HG03060 (cell line): ENCODE measurements around the gene NABP2.
A peak's percentile ranks its signal among the peaks of the same experiment; 100 is the strongest.
"Not testable (repeated sequence)": the region's sequence is repeated elsewhere in the genome, so short reads cannot be mapped to it uniquely, and the experiment has no call there.

Source experiments
- ATAC-seq: cut with Tn5 transposase; IDR thresholded peaks from one replicate; pipeline ENCODE4 v1.9.1; 2021; ENCODE audit warnings: low read depth, moderate number of reproducible peaks; ENCODE audit not compliant: unreplicated experiment

NABP2 gene

GRCh38 chr12:56224102-56224701 is at the start of gene NABP2:
Gene NABP2, plus strand, starts transcription at chr12:56224342. Its CDS starts 515 bp downstream, at chr12:56224857.
- ATAC-seq: peak; percentile 48

GRCh38 chr12:56178347-56178746 is 45.8 kb upstream of the NABP2 start:
- no peak for ATAC-seq

DNA sequence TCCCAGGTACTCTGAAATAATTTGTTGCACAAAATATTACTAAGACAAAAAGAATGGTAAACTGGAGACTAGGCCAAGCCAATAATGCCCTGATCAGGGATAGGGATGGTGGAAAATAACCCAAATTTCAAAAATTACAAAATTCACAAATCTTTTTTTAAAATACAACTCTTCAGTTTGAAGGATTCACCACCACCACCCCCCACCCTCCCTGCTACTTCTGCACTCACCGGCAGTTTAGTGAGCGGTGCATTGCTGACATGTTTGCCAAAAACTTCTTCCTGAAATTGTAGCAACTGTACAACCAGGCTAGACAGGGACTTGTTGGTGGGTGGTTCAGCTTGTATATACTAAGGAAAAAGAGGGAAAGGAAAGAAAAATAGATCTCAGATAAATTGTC is 37.2 kb upstream of the NABP2 start:
- no peak for ATAC-seq

GRCh38 chr12:56188131-56188777 is 35.9 kb upstream of the NABP2 start:
- no peak for ATAC-seq

DNA sequence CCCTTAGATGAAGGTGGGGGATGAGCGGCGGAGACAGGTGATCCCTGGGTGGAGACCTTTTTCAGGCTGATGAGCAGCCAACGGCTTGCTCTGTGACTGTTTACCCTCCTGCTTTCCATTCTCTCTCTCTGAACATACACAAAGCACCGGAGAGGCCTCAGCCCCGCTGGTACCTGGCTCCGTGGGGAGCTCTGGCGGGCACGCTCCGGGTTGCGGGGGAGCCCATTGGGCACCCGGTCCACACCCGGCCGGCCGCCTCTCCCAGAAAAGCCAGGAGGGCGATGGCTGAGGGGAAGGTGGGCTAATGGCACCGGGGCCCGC is 35.4 kb upstream of the NABP2 start:
- no peak for ATAC-seq

DNA sequence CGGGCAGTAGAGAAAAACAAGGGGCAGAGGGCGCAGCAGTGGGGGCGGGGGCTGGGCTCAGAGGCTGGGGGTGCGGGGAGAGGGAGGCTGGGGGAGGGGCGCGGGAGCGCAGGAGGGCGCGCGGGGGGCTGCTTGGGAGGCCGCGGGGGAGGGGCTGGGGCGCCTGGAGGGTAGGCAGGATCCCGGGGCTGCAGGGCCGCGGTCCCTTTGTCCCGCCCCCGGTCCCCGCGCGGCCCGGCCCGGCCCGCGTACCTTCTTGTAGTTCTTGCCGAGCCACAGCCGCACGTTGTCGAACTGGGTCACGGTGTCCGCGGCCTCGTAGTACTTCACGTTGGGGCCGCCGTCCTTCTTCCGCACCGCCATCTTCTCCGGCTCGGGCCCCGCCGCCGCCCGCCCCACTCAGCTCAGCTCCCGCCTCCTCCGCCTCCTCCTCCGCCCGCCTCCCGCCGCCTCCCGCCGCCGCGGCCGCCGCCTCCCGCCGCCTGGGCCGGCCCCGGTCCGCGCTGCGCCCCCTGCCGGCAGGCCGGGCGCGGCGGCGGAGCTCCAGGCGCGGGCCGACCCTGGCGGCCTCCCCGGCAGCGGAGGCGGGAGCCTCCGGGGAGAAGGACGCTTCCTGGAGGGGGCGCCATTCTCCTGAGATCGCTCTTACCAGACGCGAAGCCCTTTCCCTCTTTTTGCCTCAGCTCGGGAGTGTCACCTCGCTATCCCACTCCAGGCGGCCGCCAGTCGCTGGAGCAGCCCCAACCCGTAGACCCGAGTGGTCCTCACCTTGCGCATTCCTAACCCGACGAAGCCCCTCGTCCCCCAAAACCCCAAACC is 34.8 kb upstream of the NABP2 start, which contains the start of gene SMARCC2:
Gene SMARCC2, minus strand, starts transcription at position 385 of the 819 bp plus-strand sequence. Its CDS starts 22 bp downstream, at position 363.
- no peak for ATAC-seq

DNA sequence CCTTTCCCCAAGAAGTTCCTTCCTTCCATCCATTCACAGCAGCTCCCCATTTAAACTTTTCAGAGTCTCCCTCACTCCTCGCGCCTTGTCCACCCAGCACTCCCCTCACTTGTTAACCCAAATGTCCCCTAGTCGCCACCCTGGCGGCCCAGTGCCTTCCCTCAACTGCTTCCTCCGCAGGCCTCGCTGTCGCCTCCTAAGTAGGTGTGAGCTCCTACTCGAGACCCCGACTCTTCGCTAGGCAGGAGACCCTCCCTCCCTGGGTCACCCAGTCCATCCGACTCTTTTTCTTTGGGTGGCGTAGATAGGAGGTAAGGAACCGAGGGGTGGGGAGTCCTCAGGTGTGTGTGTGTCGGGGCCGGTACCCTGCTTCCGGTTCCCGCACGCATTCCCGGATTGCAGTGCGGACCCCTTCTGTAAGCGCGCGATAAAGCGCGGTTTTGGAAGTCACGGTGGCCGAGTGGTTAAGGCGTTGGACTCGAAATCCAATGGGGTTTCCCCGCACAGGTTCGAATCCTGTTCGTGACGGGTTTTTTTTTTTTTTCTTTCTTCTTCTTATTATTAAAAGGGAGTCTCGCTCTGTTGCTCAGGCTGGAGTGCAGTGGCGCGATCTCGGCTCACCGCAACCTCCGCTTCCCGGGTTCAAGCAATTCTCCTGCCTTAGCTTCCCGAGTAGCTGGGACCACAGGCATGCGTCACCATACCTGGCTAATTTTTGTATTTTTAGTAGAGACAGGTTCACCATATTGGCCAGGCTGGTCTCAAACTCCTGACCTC is 34.0 kb upstream of the NABP2 start:
- ATAC-seq: peak; percentile 38

DNA sequence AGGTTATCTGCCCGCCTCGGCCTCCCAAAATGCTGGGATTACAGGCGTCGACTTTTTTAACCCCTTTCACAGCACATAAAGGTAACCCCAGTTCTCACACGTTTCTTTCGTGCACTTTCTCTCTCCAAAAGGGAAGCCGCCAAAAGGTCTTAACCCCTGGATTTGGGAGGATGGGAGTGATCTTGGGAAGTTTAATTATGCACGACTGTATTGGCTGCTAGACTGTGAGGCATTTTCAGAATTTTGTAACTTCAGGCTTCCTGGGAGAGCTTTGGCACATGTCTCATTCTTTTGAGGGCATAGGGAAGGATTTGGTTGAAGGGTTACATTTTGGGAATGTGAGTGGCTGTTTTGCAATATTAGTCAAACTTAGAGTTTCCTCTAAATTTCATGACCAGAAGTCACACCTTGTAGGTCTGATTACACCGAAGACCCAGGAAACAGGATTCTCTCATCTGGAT is 33.4 kb upstream of the NABP2 start:
- no peak for ATAC-seq

- no peak for ATAC-seq
Measured at GRCh38 chr12:56192582-56192981, 31.6 kb upstream of the NABP2 start.

GRCh38 chr12:56193025-56193578 is 31.0 kb upstream of the NABP2 start:
- ATAC-seq: no peak

DNA sequence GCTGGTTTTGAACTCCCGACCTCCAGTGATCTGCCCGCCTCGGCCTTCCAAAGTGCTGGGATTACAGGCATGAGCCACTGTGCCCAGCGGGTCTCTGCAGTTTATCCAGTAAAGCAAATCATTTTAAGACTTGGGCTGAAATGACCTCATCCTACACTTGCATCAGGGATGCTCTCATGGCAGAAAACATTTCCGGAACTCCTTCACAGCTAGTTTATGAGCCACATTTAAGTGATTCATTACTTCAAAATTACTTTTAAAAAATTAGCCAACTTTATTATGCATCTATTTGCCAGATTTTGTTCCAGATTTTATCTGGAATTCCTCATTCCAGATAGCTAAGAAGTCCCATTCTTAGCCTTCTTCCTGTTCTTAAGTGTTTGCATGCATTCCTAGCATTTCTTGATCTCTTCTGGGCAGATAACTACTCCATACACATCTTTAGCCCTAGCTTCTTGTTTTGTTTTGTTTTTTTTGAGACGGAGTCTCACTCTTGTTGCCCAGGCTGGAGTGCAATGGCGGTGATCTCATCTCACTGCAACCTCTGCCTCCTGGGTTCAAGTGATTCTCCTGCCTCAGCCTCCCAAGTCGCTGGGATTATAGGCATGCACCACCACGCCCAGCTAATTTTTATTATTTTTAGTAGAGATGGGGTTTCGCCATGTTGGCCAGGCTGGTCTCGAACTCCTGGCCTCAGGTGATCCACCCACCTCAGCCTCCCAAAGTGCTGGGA is 27.2 kb upstream of the NABP2 start:
- not testable (repeated sequence) for ATAC-seq

DNA sequence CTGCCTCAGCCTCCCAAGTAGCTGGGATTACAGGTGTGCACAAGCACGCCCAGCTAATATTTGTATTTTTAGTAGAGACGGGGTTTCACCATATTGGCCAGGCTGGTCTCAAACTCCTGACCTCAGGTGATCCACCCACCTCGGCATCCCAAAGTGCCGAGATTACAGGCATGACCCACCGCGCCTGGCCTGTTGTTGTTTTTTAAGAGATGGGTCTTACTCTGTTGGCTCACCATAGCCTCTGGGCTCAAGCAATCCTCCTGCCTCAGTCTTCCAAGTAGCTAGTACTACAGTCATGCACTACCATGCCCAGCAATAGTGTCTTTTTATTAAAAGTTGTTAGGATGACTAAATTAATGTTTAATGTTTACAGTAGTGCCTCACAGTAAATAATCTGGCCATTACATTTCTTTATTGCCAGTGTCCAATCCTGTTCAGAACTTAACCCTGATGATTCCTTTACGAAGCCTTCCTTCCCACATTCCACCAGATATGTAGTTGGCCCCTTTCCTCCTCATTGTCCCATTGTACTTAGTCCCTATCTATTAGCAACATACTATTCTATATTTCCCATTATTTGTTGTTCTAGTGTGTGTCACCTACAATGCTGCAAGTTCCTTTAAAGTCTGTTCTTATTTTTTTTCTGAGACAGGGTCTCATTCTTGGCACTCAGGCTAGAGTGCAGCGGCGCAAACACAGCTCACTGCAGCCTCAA is 26.1 kb upstream of the NABP2 start:
- ATAC-seq: no peak

DNA sequence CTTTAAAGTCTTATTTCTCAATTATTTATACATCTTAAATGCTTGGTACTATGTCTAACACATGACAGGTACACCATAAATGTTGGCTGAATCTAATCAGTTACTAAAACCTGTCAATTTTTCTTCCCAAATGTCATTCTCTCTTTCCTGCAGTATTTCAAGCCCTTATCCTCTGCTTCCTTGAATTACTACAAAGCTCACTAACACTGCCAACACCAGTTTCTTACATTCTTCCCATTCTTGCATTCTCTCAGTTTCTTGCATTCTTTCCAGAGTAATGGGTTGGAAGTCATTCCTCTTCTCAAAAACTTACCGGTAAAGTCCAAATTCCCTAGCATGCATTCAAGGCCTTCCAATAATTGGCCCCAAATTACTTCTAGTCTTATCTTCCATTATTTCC is 25.3 kb upstream of the NABP2 start:
- no peak for ATAC-seq

DNA sequence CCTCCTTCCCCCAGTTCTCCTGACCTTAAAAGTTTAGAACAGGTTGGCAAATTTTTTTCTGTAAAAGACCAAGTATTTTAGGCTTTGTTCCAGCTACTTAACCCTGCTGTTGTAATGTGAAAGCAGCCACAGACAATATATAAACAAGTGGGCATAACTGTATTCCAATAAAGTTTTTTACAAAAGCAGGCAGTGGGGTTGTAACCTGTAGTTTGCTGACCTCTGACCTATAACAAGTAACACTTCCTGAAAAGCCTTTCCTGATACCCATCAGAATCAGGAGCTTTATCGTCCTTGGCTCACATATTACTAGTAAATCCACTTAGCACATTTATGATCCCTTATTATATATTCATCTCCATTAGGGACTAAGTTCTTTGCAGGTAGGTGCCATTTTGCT is 21.8 kb upstream of the NABP2 start:
- ATAC-seq: no peak

GRCh38 chr12:56202838-56203237 is 21.3 kb upstream of the NABP2 start:
- ATAC-seq: no peak

- no peak for ATAC-seq
Measured at GRCh38 chr12:56204275-56204674, 19.9 kb upstream of the NABP2 start.

DNA sequence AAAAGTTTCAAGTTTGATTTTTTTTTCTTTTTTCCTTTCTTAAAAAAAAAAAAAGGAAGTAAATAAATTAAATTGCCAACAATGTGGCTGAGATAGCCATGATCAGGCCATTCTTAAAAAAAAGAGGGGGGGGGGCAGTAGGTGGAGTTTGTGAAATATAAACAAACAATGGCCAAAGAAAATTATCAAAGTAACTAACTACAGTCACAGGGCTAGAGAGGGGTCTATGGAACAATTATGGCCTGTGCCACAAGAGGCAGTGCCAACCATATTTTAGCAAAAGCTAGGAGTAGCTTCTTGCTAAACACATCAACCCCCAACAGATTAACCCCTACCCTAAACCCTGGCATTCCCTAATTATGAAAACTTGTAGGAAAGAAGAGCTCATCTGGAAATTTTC is 18.7 kb upstream of the NABP2 start:
- ATAC-seq: no peak

GRCh38 chr12:56206452-56207166 is 17.5 kb upstream of the NABP2 start:
- no peak for ATAC-seq

DNA sequence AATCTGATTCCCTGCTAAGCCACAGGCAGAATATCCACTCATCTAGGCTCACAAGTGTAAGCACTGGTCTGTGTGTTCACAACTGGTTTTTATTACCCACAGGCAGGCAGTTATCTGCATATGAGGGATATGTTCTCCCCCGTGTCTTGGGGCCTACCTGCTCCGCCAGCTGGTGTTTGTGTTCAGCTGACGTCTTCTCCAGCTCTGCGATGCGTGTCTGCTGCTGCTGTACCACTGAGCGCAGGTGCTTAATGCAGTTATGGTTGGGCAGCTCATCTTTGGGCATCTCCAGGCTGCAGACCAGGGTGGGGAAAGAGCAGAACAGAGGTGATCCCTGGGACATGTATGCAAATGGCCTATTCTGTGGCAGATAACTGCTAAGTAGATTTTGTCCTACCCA is 16.1 kb upstream of the NABP2 start:
- no peak for ATAC-seq
